Endothelial cell of umbilical vein (primary cell): ENCODE measurements around the gene NMRAL1. TPM values are rescaled to one million over a fixed set of nuclear protein-coding genes. Genes with fewer than 3 reads are reported as not detected.
A peak's percentile ranks its signal among the peaks of the same experiment; 100 is the strongest.

ENCODE experiments used
- BruUV-seq: library from RNA; stranded (reverse); fragments of 400-500 nt; replicated peaks from 2 replicates; lab custom pipeline; 2021; lab: Mats Ljungman, UMichigan
- CTCF ChIA-PET: fragments of 300-600, 350-600 bp; sonication (Branson Sonifier 250); formaldehyde crosslinking; loops from one replicate; lab custom pipeline; 2021; ENCODE audit warnings: antibody characterized with exemption, inconsistent platforms; lab: Charles Lee
- POLR2A ChIA-PET: fragments of 300-600, 350-600 bp; sonication (Branson Sonifier 250); formaldehyde crosslinking; loops from one replicate; lab custom pipeline; 2021; ENCODE audit warnings: antibody characterized with exemption, inconsistent platforms; lab: Charles Lee
- DNase-seq: peaks from one replicate; pipeline ENCODE4 v3.0.0-alpha.2; 2011; ENCODE audit warnings: low read depth, low spot score
- FAIRE-seq: peaks from 2 replicates; lab custom pipeline; 2011; peaks lifted over from hg19 to GRCh38; lab: Jason Lieb, UNC
- H2AFZ ChIP-seq: 2 replicates; pipeline ENCODE4 v1.6.0; 2012; ENCODE audit warnings: low read depth, low read length, control low read depth, inconsistent platforms
- H3K27ac ChIP-seq: 2 replicates; pipeline ENCODE4 v1.5.1; 2011; ENCODE audit warnings: low read depth, mild to moderate bottlenecking, control low read depth, low read length, moderate library complexity; ENCODE audit not compliant: insufficient read depth
- H3K27me3 ChIP-seq, 2 experiments: 2 replicates each; pipeline versions ENCODE4 v1.6.0 to v1.6.1; 2011; ENCODE audit warnings: low read length in 2 of 2, mixed read lengths in 1 of 2; ENCODE audit not compliant: control insufficient read depth in 2 of 2, insufficient read depth in 2 of 2
- H3K36me3 ChIP-seq, 2 experiments: 2 replicates in 1 of 2; 3 replicates in 1 of 2; pipeline ENCODE4 v1.5.1; 2011; ENCODE audit warnings: low read length in 2 of 2, mild to moderate bottlenecking in 1 of 2, moderate library complexity in 1 of 2; ENCODE audit not compliant: control insufficient read depth in 2 of 2, insufficient read depth in 2 of 2; ENCODE audit errors: extremely low read depth in 1 of 2
- H3K4me1 ChIP-seq: 3 replicates; pipeline ENCODE4 v1.5.1; 2011; ENCODE audit warnings: mild to moderate bottlenecking, low read length; ENCODE audit not compliant: control insufficient read depth, insufficient read depth; ENCODE audit errors: extremely low read depth
- H3K4me2 ChIP-seq: 2 replicates; pipeline ENCODE4 v1.6.1; 2011; ENCODE audit warnings: low read length, control low read depth, mixed read lengths; ENCODE audit not compliant: insufficient read depth
- H3K4me3 ChIP-seq, 3 experiments: fragments of 200-600 bp in 1 of 3; sonication (generic), shearing (Covaris generic) in 1 of 3; replicated peaks in 1 of 3; 2 replicates each; pipeline ENCODE4 v1.5.1; 2011 to 2016; ENCODE audit warnings: control low read depth in 3 of 3, low read length in 3 of 3, mild to moderate bottlenecking in 2 of 3, inconsistent platforms in 1 of 3, low read depth in 1 of 3, moderate library complexity in 1 of 3; ENCODE audit not compliant: insufficient read depth in 1 of 3
- H3K79me2 ChIP-seq: 2 replicates; pipeline ENCODE4 v1.6.0; 2012; ENCODE audit warnings: low read length, inconsistent platforms; ENCODE audit not compliant: control insufficient read depth, insufficient read depth
- H3K9ac ChIP-seq: replicated peaks from 2 replicates; pipeline ENCODE3; 2011; ENCODE audit warnings: low read length, control low read depth; ENCODE audit not compliant: insufficient read depth; ENCODE audit errors: extremely low read depth
- H3K9me1 ChIP-seq: replicated peaks from 3 replicates; pipeline ENCODE4 v1.6.0; 2011; ENCODE audit warnings: mild to moderate bottlenecking, low read length; ENCODE audit not compliant: control insufficient read depth, insufficient read depth; ENCODE audit errors: extremely low read depth
- H3K9me3 ChIP-seq: replicated peaks from 2 replicates; pipeline ENCODE4 v1.5.1; 2012; ENCODE audit warnings: low read length, inconsistent platforms; ENCODE audit not compliant: control insufficient read depth, insufficient read depth
- H4K20me1 ChIP-seq: replicated peaks from 2 replicates; pipeline ENCODE3; 2011; ENCODE audit warnings: mild to moderate bottlenecking, low read length; ENCODE audit not compliant: control insufficient read depth, insufficient read depth; ENCODE audit errors: extremely low read depth
- JUN ChIP-seq: IDR thresholded peaks from 2 replicates; pipeline ENCODE4 v1.6.1; 2011; ENCODE audit warnings: borderline replicate concordance, low read depth; ENCODE audit not compliant: insufficient read length, insufficient read depth
- POLR2A ChIP-seq: IDR thresholded peaks from 2 replicates; pipeline ENCODE4 v1.6.1; 2012; ENCODE audit warnings: low read depth, mild to moderate bottlenecking, control low read depth, low read length
- dilution Hi-C: fragments of 300-500 bp; cut with MboI; formaldehyde crosslinking; loops from one replicate; pipeline ENCODE4 v1.15.0; 2019; ENCODE audit warnings: low sequenced_read_pairs; ENCODE audit not compliant: extremely low pct_ligation_motif_present
- intact Hi-C: fragments of 100-400 bp; cut with micrococcal nuclease; formaldehyde crosslinking; loops from one replicate; pipeline ENCODE4 v1.10.0; 2022
- polyA plus RNA-seq, 4 experiments: library from polyadenylated mRNA; depleted of rRNA in 3 of 4; stranded (reverse) in 3 of 4; unstranded in 1 of 4; fragments of >200 nt; gene quantifications; 2 replicates each; pipeline versions ENCODE4 v1.2.1 to v1.2.3, GENCODE V29; 2011 to 2012; ENCODE audit warnings: missing spikeins in 1 of 4
- total RNA-seq: library from RNA; stranded (reverse); gene quantifications from 2 replicates; pipeline ENCODE4 v1.2.3, GENCODE V29; 2021
- TF ChIP-seq, protein P1 (sequence below): IDR thresholded peaks from 2 replicates; pipeline ENCODE4 v1.6.1; 2011; ENCODE audit not compliant: insufficient read depth, insufficient read length
- TF ChIP-seq, protein P2 (sequence below), 2 donors: IDR thresholded peaks; 1 replicate in 1 of 2; 2 replicates in 1 of 2; pipeline ENCODE4 v1.5.1; 2011; ENCODE audit warnings: low read length in 2 of 2, mild to moderate bottlenecking in 2 of 2, moderate library complexity in 2 of 2, control low read depth in 1 of 2, inconsistent platforms in 1 of 2, low read depth in 1 of 2; ENCODE audit not compliant: insufficient read depth in 1 of 2; ENCODE audit errors: extremely low read depth in 1 of 2

The NMRAL1 gene
- total and polyA plus RNA-seq, 2 donors (not counting 3 experiments of a cell fraction or from before 2014, with no cell fraction given), result 48.0 to 84.4 TPM

DNA sequence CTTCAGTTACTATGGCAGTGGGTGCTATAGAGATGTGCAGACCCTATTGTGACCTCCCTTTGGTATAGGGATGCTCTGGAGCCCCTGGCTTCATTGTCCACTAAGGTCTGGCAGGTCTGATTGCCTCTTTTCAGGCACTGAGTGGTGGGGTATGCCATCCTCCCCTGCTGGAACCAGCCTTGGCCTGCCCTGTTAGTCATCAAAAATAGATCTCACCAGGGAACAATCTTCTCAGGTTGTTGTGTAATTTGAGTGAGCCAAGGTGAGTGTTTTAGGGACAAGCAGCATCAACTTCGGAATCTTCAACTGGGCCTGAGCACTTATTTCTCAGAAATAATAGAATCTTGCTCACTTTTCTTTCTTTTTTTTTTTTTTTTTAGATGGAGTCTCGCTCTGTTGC lies 21.3 kb upstream of the NMRAL1 start:
- Histone ChIP-seq H3K4me1 (peaks cover 22% of the 10 kb centered on the region), H3K79me2 (peaks cover 47% of the 10 kb centered on the region), H2AFZ (no peak overlapping the region), H3K4me2 (no peak overlapping the region), H3K36me3 (peaks cover 2 to 4% of the 10 kb centered on the region in 2 experiments), H4K20me1 (no peaks in the 10 kb centered on the region), H3K9me3 (no peaks in the 10 kb centered on the region), H3K27ac (no peak overlapping the region), H3K27me3 (no peaks in the 10 kb centered on the region), H3K9ac (no peak overlapping the region), H3K9me1 (no peaks in the 10 kb centered on the region), H3K4me3 (no peak overlapping the region)
- FAIRE-seq (no peak), DNase-seq (no peak)
- dilution Hi-C loops, result no loop called here
- ChIA-PET POLR2A (interaction anchor here (0.6 kb wide), 1 partner anchor 8 kb away, joined by 6 read pairs; no protein-coding TSS in a partner anchor), CTCF (interaction anchor here (0.8 to 1.9 kb wide), 2 partner anchors 9 to 18 kb away, joined by 3 to 8 read pairs; no protein-coding TSS in a partner anchor)
- BruUV-seq, result no TSS peak
- intact Hi-C loops, result no loop called here
- TF ChIP-seq, protein P1, sequence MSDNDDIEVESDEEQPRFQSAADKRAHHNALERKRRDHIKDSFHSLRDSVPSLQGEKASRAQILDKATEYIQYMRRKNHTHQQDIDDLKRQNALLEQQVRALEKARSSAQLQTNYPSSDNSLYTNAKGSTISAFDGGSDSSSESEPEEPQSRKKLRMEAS, result no peak
- no peak for TF ChIP-seq JUN
- no peak for TF ChIP-seq POLR2A

DNA sequence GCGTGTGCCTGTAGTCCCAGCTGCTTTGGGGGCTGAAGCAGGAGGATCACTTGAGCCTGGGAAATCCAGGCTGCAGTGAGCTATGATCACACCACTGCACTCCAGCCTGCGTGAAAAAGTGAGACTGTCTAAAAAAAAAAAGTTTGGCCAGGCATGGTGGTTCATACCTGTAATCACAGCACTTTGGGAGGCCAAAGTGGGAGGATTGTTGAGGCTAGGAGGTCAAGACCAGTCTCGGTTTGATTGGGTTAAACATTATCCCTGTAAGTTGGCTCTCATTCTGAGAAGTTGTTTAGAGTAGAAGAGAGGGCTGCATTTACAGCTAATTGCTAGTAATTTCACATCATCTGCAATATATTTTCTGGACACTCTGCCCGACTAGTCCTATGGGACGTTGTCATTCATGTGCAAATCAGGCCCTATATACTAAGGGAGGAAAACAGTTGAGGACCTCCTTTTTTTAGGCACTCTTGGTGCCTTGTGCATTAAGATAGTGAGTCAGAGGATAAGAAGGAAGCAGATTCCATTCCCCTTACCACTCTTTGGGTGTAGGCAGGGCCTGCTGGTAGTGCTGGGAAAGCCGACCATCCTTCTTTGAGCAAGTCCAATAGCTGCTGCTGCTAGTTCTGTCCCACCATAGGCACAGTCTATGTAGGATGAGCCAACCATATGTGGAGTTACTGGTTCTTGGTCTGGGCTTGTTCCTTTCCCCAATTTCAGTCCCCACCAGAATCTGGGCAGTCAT lies 20.5 kb upstream of the NMRAL1 start:
- no TSS peak for BruUV-seq
- DNase-seq (no peak), FAIRE-seq (peak; percentile 62)
- intact Hi-C loops (no loop called here), dilution Hi-C loops (no loop called here)
- H3K27ac ChIP-seq, result no peak overlapping the region
- H3K79me2 ChIP-seq, result peaks cover 54% of the 10 kb centered on the region
- H4K20me1 ChIP-seq, result no peaks in the 10 kb centered on the region
- no peaks in the 10 kb centered on the region for H3K27me3 ChIP-seq
- H3K4me1 ChIP-seq, result peaks cover 13% of the 10 kb centered on the region
- no peak overlapping the region for H3K9ac ChIP-seq
- TF ChIP-seq, protein P2, sequence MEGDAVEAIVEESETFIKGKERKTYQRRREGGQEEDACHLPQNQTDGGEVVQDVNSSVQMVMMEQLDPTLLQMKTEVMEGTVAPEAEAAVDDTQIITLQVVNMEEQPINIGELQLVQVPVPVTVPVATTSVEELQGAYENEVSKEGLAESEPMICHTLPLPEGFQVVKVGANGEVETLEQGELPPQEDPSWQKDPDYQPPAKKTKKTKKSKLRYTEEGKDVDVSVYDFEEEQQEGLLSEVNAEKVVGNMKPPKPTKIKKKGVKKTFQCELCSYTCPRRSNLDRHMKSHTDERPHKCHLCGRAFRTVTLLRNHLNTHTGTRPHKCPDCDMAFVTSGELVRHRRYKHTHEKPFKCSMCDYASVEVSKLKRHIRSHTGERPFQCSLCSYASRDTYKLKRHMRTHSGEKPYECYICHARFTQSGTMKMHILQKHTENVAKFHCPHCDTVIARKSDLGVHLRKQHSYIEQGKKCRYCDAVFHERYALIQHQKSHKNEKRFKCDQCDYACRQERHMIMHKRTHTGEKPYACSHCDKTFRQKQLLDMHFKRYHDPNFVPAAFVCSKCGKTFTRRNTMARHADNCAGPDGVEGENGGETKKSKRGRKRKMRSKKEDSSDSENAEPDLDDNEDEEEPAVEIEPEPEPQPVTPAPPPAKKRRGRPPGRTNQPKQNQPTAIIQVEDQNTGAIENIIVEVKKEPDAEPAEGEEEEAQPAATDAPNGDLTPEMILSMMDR (IDR thresholded peaks at IDR 0.05; ENCODE audit: extremely low read depth in 1 of 2, insufficient read depth in 1 of 2, low read depth in 1 of 2, low read length in 2 of 2), result no peak
- TF ChIP-seq JUN, result no peak
- ChIA-PET POLR2A (no interaction called here), CTCF (interaction anchor here (1.2 to 1.9 kb wide), 2 partner anchors 17 to 92 kb away, joined by 3 to 8 read pairs; no protein-coding TSS in a partner anchor)
- H3K9me1 ChIP-seq, result no peaks in the 10 kb centered on the region
- no peak overlapping the region for H2AFZ ChIP-seq
- no peaks in the 10 kb centered on the region for H3K9me3 ChIP-seq
- H3K4me2 ChIP-seq, result no peak overlapping the region
- peaks cover 4 to 7% of the 10 kb centered on the region in 2 experiments for H3K36me3 ChIP-seq
- H3K4me3 ChIP-seq, result no peak overlapping the region
